Sigmoid colon (tissue), 4 donors: ENCODE results near the gene VPS45.
"Not testable (repeated sequence)": the region's sequence is repeated elsewhere in the genome, so short reads cannot be mapped to it uniquely, and the experiment has no call there.

Experiments
- EP300 ChIP-seq, 4 donors: sonication (generic); formaldehyde crosslinking; IDR thresholded peaks; one replicate each; pipeline ENCODE4 v1.6.1; 2017; ENCODE audit warnings: antibody characterized with exemption in 4 of 4
- POLR2A ChIP-seq, 2 donors: fragments of 450-650 bp; IDR thresholded peaks; one replicate each; pipeline ENCODE4 v1.6.1; 2016; ENCODE audit warnings: antibody characterized with exemption in 2 of 2, mild to moderate bottlenecking in 2 of 2, moderate library complexity in 2 of 2
- POLR2AphosphoS5 ChIP-seq, 4 donors: sonication (generic); formaldehyde crosslinking; IDR thresholded peaks; one replicate each; pipeline ENCODE4 v1.6.1; 2017; ENCODE audit warnings: antibody characterized with exemption in 4 of 4
- TF ChIP-seq, protein P1 (sequence below), 4 experiments: fragments of 450-650 bp in 3 of 4; fragments of 200-600 bp in 1 of 4; IDR thresholded peaks; one replicate each; pipeline ENCODE4 v1.5.1; 2016 to 2019; ENCODE audit warnings: antibody characterized with exemption in 4 of 4, mild to moderate bottlenecking in 3 of 4, moderate library complexity in 2 of 4

DNA sequence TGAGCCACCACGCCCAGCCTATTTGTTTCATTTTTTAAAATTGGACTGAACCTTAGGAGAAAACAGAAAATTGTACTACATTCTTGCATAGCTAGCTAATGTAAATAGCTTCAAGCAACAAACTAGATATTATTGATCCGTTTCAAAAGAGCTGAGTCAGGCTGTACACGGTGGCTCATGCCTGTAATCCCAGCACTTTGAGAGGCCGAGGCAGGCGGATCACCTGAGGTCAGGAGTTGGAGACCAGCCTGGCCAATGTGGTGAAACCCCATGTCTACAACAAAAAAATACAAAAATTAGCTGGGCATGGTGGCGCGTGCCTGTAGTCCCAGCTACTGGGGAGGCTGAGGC, 118.8 kb downstream of the VPS45 start:
- TF ChIP-seq, protein P1, sequence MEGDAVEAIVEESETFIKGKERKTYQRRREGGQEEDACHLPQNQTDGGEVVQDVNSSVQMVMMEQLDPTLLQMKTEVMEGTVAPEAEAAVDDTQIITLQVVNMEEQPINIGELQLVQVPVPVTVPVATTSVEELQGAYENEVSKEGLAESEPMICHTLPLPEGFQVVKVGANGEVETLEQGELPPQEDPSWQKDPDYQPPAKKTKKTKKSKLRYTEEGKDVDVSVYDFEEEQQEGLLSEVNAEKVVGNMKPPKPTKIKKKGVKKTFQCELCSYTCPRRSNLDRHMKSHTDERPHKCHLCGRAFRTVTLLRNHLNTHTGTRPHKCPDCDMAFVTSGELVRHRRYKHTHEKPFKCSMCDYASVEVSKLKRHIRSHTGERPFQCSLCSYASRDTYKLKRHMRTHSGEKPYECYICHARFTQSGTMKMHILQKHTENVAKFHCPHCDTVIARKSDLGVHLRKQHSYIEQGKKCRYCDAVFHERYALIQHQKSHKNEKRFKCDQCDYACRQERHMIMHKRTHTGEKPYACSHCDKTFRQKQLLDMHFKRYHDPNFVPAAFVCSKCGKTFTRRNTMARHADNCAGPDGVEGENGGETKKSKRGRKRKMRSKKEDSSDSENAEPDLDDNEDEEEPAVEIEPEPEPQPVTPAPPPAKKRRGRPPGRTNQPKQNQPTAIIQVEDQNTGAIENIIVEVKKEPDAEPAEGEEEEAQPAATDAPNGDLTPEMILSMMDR (IDR thresholded peaks at IDR 0.05): not testable (repeated sequence)
- not testable (repeated sequence) for TF ChIP-seq POLR2A, EP300, POLR2AphosphoS5 (IDR thresholded peaks at IDR 0.05)
